ENCODE measurements around the gene ZNF333. TPM values are rescaled to one million over a fixed set of nuclear protein-coding genes. Genes with fewer than 3 reads are reported as not detected.
"Not testable (repeated sequence)": the region's sequence is repeated elsewhere in the genome, so short reads cannot be mapped to it uniquely, and the experiment has no call there.

ZNF333 gene
- total RNA-seq, 1 donor from 2014 or later, result 15.0 TPM

GRCh38 chr19:14719162-14719561 is 29.3 kb downstream of the ZNF333 start:
- Mint-ChIP-seq H3K36me3 (ENCODE audit: low read depth) (peaks cover 72% of the 10 kb centered on the region), H3K27me3 (no peaks in the 10 kb centered on the region), H3K4me3 (no peak overlapping the region), H3K4me1 (no peaks in the 10 kb centered on the region), H3K27ac (no peak overlapping the region), H3K9me3 (peaks cover 43% of the 10 kb centered on the region)
- DNase-seq, result no peak
- intact Hi-C loops (cut with micrococcal nuclease), result no loop called here

GRCh38 chr19:14722127-14722526 is 32.3 kb downstream of the ZNF333 start:
- no peak for DNase-seq
- Mint-ChIP-seq H3K36me3 (ENCODE audit: low read depth) (peaks cover 44% of the 10 kb centered on the region), H3K4me1 (no peaks in the 10 kb centered on the region), H3K27me3 (no peaks in the 10 kb centered on the region), H3K9me3 (peaks cover 39% of the 10 kb centered on the region), H3K4me3 (no peak overlapping the region), H3K27ac (no peak overlapping the region)
- intact Hi-C loops (cut with micrococcal nuclease), result no loop called here

GRCh38 chr19:14728595-14728994 is 38.7 kb downstream of the ZNF333 start:
- Mint-ChIP-seq H3K27ac (no peak overlapping the region), H3K27me3 (no peaks in the 10 kb centered on the region), H3K36me3 (ENCODE audit: low read depth) (peaks cover 3% of the 10 kb centered on the region), H3K4me3 (no peak overlapping the region), H3K9me3 (peaks cover 18% of the 10 kb centered on the region), H3K4me1 (no peaks in the 10 kb centered on the region)
- intact Hi-C loops (cut with micrococcal nuclease), result no loop called here
- no peak for DNase-seq

- peaks cover 11% of the 10 kb centered on the region for H3K9me3 Mint-ChIP-seq
- H3K27me3 Mint-ChIP-seq, result no peaks in the 10 kb centered on the region
- no peak for DNase-seq
- no peak overlapping the region for H3K4me3 Mint-ChIP-seq
- H3K27ac Mint-ChIP-seq, result no peak overlapping the region
- no peaks in the 10 kb centered on the region for H3K36me3 Mint-ChIP-seq (ENCODE audit: low read depth)
- intact Hi-C loops (cut with micrococcal nuclease), result no loop called here
- no peaks in the 10 kb centered on the region for H3K4me1 Mint-ChIP-seq
Measured at GRCh38 chr19:14731200-14731599, 41.4 kb downstream of the ZNF333 start.

GRCh38 chr19:14732510-14732909 is 42.7 kb downstream of the ZNF333 start:
- Mint-ChIP-seq H3K27ac (no peak overlapping the region), H3K9me3 (peaks cover 11% of the 10 kb centered on the region), H3K4me3 (no peak overlapping the region), H3K27me3 (no peaks in the 10 kb centered on the region), H3K36me3 (ENCODE audit: low read depth) (no peaks in the 10 kb centered on the region), H3K4me1 (no peaks in the 10 kb centered on the region)
- no peak for DNase-seq
- intact Hi-C loops (cut with micrococcal nuclease), result no loop called here

- no peak for DNase-seq
- Mint-ChIP-seq H3K36me3 (ENCODE audit: low read depth) (no peaks in the 10 kb centered on the region), H3K4me3 (no peak overlapping the region), H3K9me3 (peaks cover 11% of the 10 kb centered on the region), H3K27ac (no peak overlapping the region), H3K4me1 (no peaks in the 10 kb centered on the region), H3K27me3 (no peaks in the 10 kb centered on the region)
- intact Hi-C loops (cut with micrococcal nuclease), result no loop called here
Measured at GRCh38 chr19:14733574-14733973, 43.7 kb downstream of the ZNF333 start.

GRCh38 chr19:14735915-14736314 is 46.1 kb downstream of the ZNF333 start:
- Mint-ChIP-seq H3K9me3 (peaks cover 3% of the 10 kb centered on the region), H3K4me3 (no peak overlapping the region), H3K4me1 (no peaks in the 10 kb centered on the region), H3K27me3 (no peaks in the 10 kb centered on the region), H3K36me3 (ENCODE audit: low read depth) (no peaks in the 10 kb centered on the region), H3K27ac (no peak overlapping the region)
- intact Hi-C loops (cut with micrococcal nuclease), result no loop called here
- DNase-seq, result no peak

- Mint-ChIP-seq H3K27ac (no peak overlapping the region), H3K9me3 (no peaks in the 10 kb centered on the region), H3K4me1 (no peaks in the 10 kb centered on the region), H3K27me3 (no peaks in the 10 kb centered on the region), H3K4me3 (no peak overlapping the region), H3K36me3 (ENCODE audit: low read depth) (no peaks in the 10 kb centered on the region)
- intact Hi-C loops (cut with micrococcal nuclease), result no loop called here
- no peak for DNase-seq
Measured at GRCh38 chr19:14746886-14747285, 57.0 kb downstream of the ZNF333 start.

GRCh38 chr19:14748601-14749000 is 58.8 kb downstream of the ZNF333 start:
- Mint-ChIP-seq H3K27ac (no peak overlapping the region), H3K27me3 (no peaks in the 10 kb centered on the region), H3K36me3 (ENCODE audit: low read depth) (no peaks in the 10 kb centered on the region), H3K4me3 (no peak overlapping the region), H3K4me1 (no peaks in the 10 kb centered on the region), H3K9me3 (no peaks in the 10 kb centered on the region)
- DNase-seq, result no peak
- intact Hi-C loops (cut with micrococcal nuclease), result no loop called here

- no peaks in the 10 kb centered on the region for H3K4me1 Mint-ChIP-seq
- no peak overlapping the region for H3K4me3 Mint-ChIP-seq
- H3K27ac Mint-ChIP-seq, result no peak overlapping the region
- no peaks in the 10 kb centered on the region for H3K27me3 Mint-ChIP-seq
- H3K9me3 Mint-ChIP-seq, result no peaks in the 10 kb centered on the region
- H3K36me3 Mint-ChIP-seq (ENCODE audit: low read depth), result no peaks in the 10 kb centered on the region
- no peak for DNase-seq
- intact Hi-C loops (cut with micrococcal nuclease), result no loop called here
Measured at GRCh38 chr19:14758816-14759215, 69.0 kb downstream of the ZNF333 start.

GRCh38 chr19:14761607-14762006 is 71.8 kb downstream of the ZNF333 start:
- H3K36me3 Mint-ChIP-seq (ENCODE audit: low read depth), result peaks cover 2% of the 10 kb centered on the region
- no peaks in the 10 kb centered on the region for H3K4me1 Mint-ChIP-seq
- H3K9me3 Mint-ChIP-seq, result no peaks in the 10 kb centered on the region
- H3K27ac Mint-ChIP-seq, result no peak overlapping the region
- H3K27me3 Mint-ChIP-seq, result no peaks in the 10 kb centered on the region
- no peak for DNase-seq
- no peak overlapping the region for H3K4me3 Mint-ChIP-seq
- intact Hi-C loops (cut with micrococcal nuclease), result no loop called here

- DNase-seq, result no peak
- Mint-ChIP-seq H3K27ac (no peak overlapping the region), H3K36me3 (ENCODE audit: low read depth) (peaks cover 2% of the 10 kb centered on the region), H3K4me3 (no peak overlapping the region), H3K4me1 (no peaks in the 10 kb centered on the region), H3K9me3 (no peaks in the 10 kb centered on the region), H3K27me3 (no peaks in the 10 kb centered on the region)
- intact Hi-C loops (cut with micrococcal nuclease), result no loop called here
Measured at GRCh38 chr19:14762111-14762510, 72.3 kb downstream of the ZNF333 start.

GRCh38 chr19:14763497-14764145 is 73.8 kb downstream of the ZNF333 start:
- DNase-seq, result no peak
- Mint-ChIP-seq H3K27ac (no peak overlapping the region), H3K9me3 (no peaks in the 10 kb centered on the region), H3K27me3 (no peaks in the 10 kb centered on the region), H3K4me1 (no peaks in the 10 kb centered on the region), H3K4me3 (no peak overlapping the region), H3K36me3 (ENCODE audit: low read depth) (peaks cover 2% of the 10 kb centered on the region)
- intact Hi-C loops (cut with micrococcal nuclease), result no loop called here

GRCh38 chr19:14764401-14764800 is 74.6 kb downstream of the ZNF333 start:
- no peaks in the 10 kb centered on the region for H3K9me3 Mint-ChIP-seq
- no peak for DNase-seq
- H3K36me3 Mint-ChIP-seq (ENCODE audit: low read depth), result peaks cover 2% of the 10 kb centered on the region
- no peaks in the 10 kb centered on the region for H3K4me1 Mint-ChIP-seq
- no peak overlapping the region for H3K4me3 Mint-ChIP-seq
- no peaks in the 10 kb centered on the region for H3K27me3 Mint-ChIP-seq
- intact Hi-C loops (cut with micrococcal nuclease), result no loop called here
- no peak overlapping the region for H3K27ac Mint-ChIP-seq

- H3K36me3 Mint-ChIP-seq (ENCODE audit: low read depth); H3K27ac Mint-ChIP-seq; H3K4me1 Mint-ChIP-seq; DNase-seq; H3K4me3 Mint-ChIP-seq; H3K27me3 Mint-ChIP-seq; intact Hi-C loops (cut with micrococcal nuclease); H3K9me3 Mint-ChIP-seq: not testable (repeated sequence)
Measured at GRCh38 chr19:14765403-14765802, 75.6 kb downstream of the ZNF333 start.
